MCF 10A (cell line): ENCODE measurements around the gene BLM. TPM values are rescaled to one million over a fixed set of nuclear protein-coding genes. Genes with fewer than 3 reads are reported as not detected.

Experiments used
- BruUV-seq: library from RNA; stranded (reverse); fragments of 400-500 nt; replicated peaks from 2 replicates; lab custom pipeline; 2021; lab: Mats Ljungman, UMichigan
- CTCF ChIA-PET: fragments of 300-600 bp; sonication (Branson Sonifier 250); formaldehyde crosslinking; extraction: SDS; loops from one replicate; lab custom pipeline; 2021; ENCODE audit warnings: antibody characterized with exemption, inconsistent platforms; lab: Yijun Ruan, JAX
- POLR2A ChIA-PET: fragments of 300-600, 350-650 bp; sonication (Branson Sonifier 250); formaldehyde crosslinking; extraction: SDS; loops from one replicate; lab custom pipeline; 2020; ENCODE audit warnings: antibody characterized with exemption, inconsistent platforms; lab: Yijun Ruan, JAX
- DNase-seq: peaks from one replicate; pipeline ENCODE4 v3.0.0-alpha.2; 2018; ENCODE audit not compliant: unreplicated experiment
- H3K27ac Mint-ChIP-seq: one replicate; pipeline ENCODE4 v1.8.0; 2022; ENCODE audit warnings: mild to moderate bottlenecking, low read depth, mixed read lengths; ENCODE audit not compliant: unreplicated experiment
- H3K27me3 Mint-ChIP-seq: one replicate; pipeline ENCODE4 v1.8.0; 2022; ENCODE audit warnings: mixed read lengths; ENCODE audit not compliant: insufficient read depth, unreplicated experiment
- H3K36me3 Mint-ChIP-seq: one replicate; pipeline ENCODE4 v1.8.0; 2022; ENCODE audit warnings: mild to moderate bottlenecking, moderate library complexity, mixed read lengths; ENCODE audit not compliant: insufficient read depth, unreplicated experiment
- H3K4me1 Mint-ChIP-seq: one replicate; pipeline ENCODE4 v1.8.0; 2022; ENCODE audit warnings: mixed read lengths; ENCODE audit not compliant: insufficient read depth, unreplicated experiment
- H3K4me3 Mint-ChIP-seq: one replicate; pipeline ENCODE4 v1.8.0; 2022; ENCODE audit warnings: mild to moderate bottlenecking, moderate library complexity, mixed read lengths; ENCODE audit not compliant: unreplicated experiment
- H3K9me3 Mint-ChIP-seq: one replicate; pipeline ENCODE4 v1.8.0; 2022; ENCODE audit warnings: mixed read lengths; ENCODE audit not compliant: unreplicated experiment
- intact Hi-C: fragments of 100-400 bp; cut with micrococcal nuclease; formaldehyde crosslinking; loops from 2 replicates; pipeline ENCODE4 v1.14.1; 2022
- total RNA-seq: library from RNA; stranded (reverse); gene quantifications from 2 replicates; pipeline ENCODE4 v1.2.3, GENCODE V29; 2022
- TF ChIP-seq, protein P1 (sequence below): fragments of 200-600 bp; IDR thresholded peaks from one replicate; pipeline ENCODE4 v1.8.0; 2022; ENCODE audit warnings: antibody characterized with exemption, mild to moderate bottlenecking; ENCODE audit not compliant: unreplicated experiment

The BLM gene
- total RNA-seq, 1 experiment from 2014 or later: 5.2 TPM

DNA sequence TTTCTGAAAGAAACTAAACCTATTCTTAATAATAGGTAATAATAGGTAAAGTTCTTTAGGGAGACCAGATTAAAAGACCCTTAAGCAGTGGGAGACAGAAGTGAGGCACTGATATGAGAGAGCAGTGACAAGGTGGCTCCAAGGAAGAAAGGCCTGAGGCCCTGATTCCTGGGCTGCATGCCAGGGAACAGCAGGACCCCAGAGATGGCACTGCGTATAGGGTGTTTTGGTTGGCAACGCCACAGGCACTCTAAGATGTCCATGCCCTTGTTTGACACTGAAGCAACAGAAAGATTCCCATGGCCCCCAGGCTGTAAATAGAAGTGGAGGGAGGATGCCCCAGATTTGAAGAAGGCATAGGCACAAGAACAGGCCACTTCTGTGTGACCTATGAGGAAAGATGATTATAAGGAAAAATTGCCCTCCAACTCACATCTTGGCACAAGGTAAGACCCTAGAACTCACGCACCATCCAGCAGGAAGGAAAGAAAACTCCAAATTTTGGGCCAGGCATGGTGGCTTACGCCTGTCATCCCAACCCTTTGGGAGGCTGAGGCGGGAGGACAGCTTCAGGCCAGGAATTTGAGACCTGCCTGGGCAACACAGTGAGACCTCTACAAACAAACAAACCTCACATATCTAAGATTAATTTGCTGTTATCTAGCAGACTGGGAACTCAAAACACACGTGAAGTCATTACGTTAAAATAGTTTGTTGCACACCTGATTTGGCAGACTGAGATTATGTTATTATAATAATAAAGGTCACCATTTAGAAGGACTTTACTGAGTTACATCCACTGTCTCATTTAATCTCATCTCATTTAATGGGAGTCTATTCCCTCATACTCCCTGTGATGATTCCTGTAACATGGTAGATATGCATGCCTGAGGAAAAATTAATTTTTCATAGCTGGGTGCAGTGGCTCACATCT is 10.5 kb upstream of the BLM start:
- no peak overlapping the region for H3K27ac Mint-ChIP-seq
- no TSS peak for BruUV-seq
- DNase-seq: peak; percentile 30
- no peak overlapping the region for H3K4me3 Mint-ChIP-seq
- ChIA-PET POLR2A (no interaction called here), CTCF (interaction anchor here (0.6 to 0.7 kb wide), 2 partner anchors 184 to 231 kb away, joined by 3 read pairs; no protein-coding TSS in a partner anchor)
- TF ChIP-seq, protein P1, sequence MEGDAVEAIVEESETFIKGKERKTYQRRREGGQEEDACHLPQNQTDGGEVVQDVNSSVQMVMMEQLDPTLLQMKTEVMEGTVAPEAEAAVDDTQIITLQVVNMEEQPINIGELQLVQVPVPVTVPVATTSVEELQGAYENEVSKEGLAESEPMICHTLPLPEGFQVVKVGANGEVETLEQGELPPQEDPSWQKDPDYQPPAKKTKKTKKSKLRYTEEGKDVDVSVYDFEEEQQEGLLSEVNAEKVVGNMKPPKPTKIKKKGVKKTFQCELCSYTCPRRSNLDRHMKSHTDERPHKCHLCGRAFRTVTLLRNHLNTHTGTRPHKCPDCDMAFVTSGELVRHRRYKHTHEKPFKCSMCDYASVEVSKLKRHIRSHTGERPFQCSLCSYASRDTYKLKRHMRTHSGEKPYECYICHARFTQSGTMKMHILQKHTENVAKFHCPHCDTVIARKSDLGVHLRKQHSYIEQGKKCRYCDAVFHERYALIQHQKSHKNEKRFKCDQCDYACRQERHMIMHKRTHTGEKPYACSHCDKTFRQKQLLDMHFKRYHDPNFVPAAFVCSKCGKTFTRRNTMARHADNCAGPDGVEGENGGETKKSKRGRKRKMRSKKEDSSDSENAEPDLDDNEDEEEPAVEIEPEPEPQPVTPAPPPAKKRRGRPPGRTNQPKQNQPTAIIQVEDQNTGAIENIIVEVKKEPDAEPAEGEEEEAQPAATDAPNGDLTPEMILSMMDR: no peak
- no peaks in the 10 kb centered on the region for H3K36me3 Mint-ChIP-seq
- no peaks in the 10 kb centered on the region for H3K9me3 Mint-ChIP-seq
- H3K27me3 Mint-ChIP-seq: no peaks in the 10 kb centered on the region
- H3K4me1 Mint-ChIP-seq: peaks cover 5% of the 10 kb centered on the region
- intact Hi-C loops: no loop called here

- Mint-ChIP-seq H3K36me3 (no peaks in the 10 kb centered on the region), H3K4me3 (no peak overlapping the region), H3K4me1 (peaks cover 5% of the 10 kb centered on the region), H3K27me3 (no peaks in the 10 kb centered on the region), H3K27ac (no peak overlapping the region), H3K9me3 (no peaks in the 10 kb centered on the region)
- ChIA-PET POLR2A (interaction anchor here (1.2 kb wide), 1 partner anchor 10 kb away, joined by 4 read pairs; the partner anchor contains the start of gene BLM), CTCF (no interaction called here)
- DNase-seq: no peak
- no TSS peak for BruUV-seq
- intact Hi-C loops: no loop called here
- TF ChIP-seq, protein P1: no peak
These were observed 9.7 kb upstream of the BLM start for GRCh38 chr15:90707489-90707888.

- ChIA-PET CTCF (interaction anchor here (0.6 to 0.8 kb wide), 2 partner anchors 59 to 66 kb away, joined by 3 read pairs; no protein-coding TSS in a partner anchor), POLR2A (interaction anchor here (0.7 kb wide), 1 partner anchor 56 kb away, joined by 3 read pairs; no protein-coding TSS in a partner anchor)
- Mint-ChIP-seq H3K27ac (no peak overlapping the region), H3K36me3 (peaks cover 6% of the 10 kb centered on the region), H3K27me3 (no peaks in the 10 kb centered on the region), H3K4me1 (peaks cover 5% of the 10 kb centered on the region), H3K9me3 (no peaks in the 10 kb centered on the region), H3K4me3 (no peak overlapping the region)
- no TSS peak for BruUV-seq
- intact Hi-C loops: no loop called here
- DNase-seq: no peak
- TF ChIP-seq, protein P1: no peak
These were observed 8.6 kb upstream of the BLM start for GRCh38 chr15:90708516-90708915.

DNA sequence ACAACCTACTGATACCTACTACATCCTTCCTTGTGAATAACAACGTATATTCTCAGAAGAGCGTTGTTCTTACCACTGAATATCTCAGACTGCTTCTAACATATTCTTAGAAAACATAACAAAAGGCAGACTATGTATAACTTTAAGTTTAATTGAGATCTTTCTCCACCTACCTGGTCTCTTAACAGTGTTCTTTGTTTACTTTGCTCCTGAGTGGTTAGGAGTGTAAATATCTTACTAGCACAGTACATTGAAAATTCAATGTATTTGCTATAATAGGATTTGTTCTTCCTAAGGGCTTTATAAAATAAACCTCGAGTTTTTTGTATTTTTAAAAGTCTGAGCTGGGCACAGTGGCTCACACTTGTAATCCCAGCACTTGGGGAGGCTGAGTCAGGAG is 7.9 kb upstream of the BLM start:
- Mint-ChIP-seq H3K36me3 (peaks cover 7% of the 10 kb centered on the region), H3K9me3 (no peaks in the 10 kb centered on the region), H3K4me1 (peaks cover 5% of the 10 kb centered on the region), H3K4me3 (no peak overlapping the region), H3K27ac (no peak overlapping the region), H3K27me3 (no peaks in the 10 kb centered on the region)
- BruUV-seq: no TSS peak
- TF ChIP-seq, protein P1: no peak
- CTCF ChIA-PET: interaction anchor here (0.8 to 1.8 kb wide), 3 partner anchors 59 to 176 kb away, joined by 3 to 8 read pairs (median 3); no protein-coding TSS in a partner anchor
- intact Hi-C loops: no loop called here
- DNase-seq: no peak
- POLR2A ChIA-PET: no interaction called here
